Measurements from ENCODE around the gene ABLIM2.

GRCh38 chr4:8174970-8175369, 16.4 kb upstream of the ABLIM2 start:
- no peak for TF ChIP-seq CTCF (IDR thresholded peaks at IDR 0.05)
- no peak for TF ChIP-seq POLR2A (IDR thresholded peaks at IDR 0.05; ENCODE audit: low read depth)
- no peak for TF ChIP-seq POLR2AphosphoS5 (IDR thresholded peaks at IDR 0.05)
- no peak for TF ChIP-seq EP300 (IDR thresholded peaks at IDR 0.05)
